ENCODE measurements around the gene RPE. TPM values are rescaled to one million over a fixed set of nuclear protein-coding genes. Genes with fewer than 3 reads are reported as not detected.

Gene RPE
- total RNA-seq, 4 donors from 2014 or later: 37.0 to 49.4 (median 39.5) TPM

DNA sequence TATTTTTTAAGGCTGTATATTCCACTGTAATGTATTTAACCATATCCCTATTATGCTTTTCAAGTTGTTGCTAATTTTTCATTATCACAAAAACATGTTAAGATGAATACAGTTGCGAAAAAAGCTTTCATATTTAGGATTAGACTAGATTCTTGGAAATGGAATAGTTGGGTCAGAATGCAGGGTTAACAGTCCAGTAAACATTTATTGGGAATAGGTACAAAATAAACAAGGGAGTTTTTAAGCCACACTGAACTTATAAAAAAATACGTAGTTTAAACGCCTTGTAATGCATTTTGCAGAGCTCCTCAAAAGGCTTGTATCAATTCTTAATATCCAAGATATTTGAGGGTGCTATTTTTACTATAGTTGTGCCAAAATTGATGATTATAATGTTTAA is 35.6 kb downstream of the RPE start:
- H3K36me3 ChIP-seq: peaks cover 0 to 18% (median 4%) of the 10 kb centered on the region in 4 donors
- H3K4me1 ChIP-seq: no peaks in the 10 kb centered on the region
- DNase-seq (ENCODE audit: extremely low spot score): no peak
- no peaks in the 10 kb centered on the region for H3K27me3 ChIP-seq
- intact Hi-C loops (cut with DNase I): no loop called here
- H3K27ac ChIP-seq (replicated peaks in 1 of 4): no peak overlapping the region
- H3K4me3 ChIP-seq: no peak overlapping the region
- WGBS: 95% methylated on average over 3 of the region's 3 CpGs
- H3K9me3 ChIP-seq: no peaks in the 10 kb centered on the region
- no peak for TF ChIP-seq POLR2A (IDR thresholded peaks at IDR 0.05; ENCODE audit: low read depth)
- TF ChIP-seq, protein P1, sequence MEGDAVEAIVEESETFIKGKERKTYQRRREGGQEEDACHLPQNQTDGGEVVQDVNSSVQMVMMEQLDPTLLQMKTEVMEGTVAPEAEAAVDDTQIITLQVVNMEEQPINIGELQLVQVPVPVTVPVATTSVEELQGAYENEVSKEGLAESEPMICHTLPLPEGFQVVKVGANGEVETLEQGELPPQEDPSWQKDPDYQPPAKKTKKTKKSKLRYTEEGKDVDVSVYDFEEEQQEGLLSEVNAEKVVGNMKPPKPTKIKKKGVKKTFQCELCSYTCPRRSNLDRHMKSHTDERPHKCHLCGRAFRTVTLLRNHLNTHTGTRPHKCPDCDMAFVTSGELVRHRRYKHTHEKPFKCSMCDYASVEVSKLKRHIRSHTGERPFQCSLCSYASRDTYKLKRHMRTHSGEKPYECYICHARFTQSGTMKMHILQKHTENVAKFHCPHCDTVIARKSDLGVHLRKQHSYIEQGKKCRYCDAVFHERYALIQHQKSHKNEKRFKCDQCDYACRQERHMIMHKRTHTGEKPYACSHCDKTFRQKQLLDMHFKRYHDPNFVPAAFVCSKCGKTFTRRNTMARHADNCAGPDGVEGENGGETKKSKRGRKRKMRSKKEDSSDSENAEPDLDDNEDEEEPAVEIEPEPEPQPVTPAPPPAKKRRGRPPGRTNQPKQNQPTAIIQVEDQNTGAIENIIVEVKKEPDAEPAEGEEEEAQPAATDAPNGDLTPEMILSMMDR (IDR thresholded peaks at IDR 0.05): no peak
- no peak for TF ChIP-seq POLR2AphosphoS5 (IDR thresholded peaks at IDR 0.05)
- no peak for TF ChIP-seq EP300 (IDR thresholded peaks at IDR 0.05)

DNA sequence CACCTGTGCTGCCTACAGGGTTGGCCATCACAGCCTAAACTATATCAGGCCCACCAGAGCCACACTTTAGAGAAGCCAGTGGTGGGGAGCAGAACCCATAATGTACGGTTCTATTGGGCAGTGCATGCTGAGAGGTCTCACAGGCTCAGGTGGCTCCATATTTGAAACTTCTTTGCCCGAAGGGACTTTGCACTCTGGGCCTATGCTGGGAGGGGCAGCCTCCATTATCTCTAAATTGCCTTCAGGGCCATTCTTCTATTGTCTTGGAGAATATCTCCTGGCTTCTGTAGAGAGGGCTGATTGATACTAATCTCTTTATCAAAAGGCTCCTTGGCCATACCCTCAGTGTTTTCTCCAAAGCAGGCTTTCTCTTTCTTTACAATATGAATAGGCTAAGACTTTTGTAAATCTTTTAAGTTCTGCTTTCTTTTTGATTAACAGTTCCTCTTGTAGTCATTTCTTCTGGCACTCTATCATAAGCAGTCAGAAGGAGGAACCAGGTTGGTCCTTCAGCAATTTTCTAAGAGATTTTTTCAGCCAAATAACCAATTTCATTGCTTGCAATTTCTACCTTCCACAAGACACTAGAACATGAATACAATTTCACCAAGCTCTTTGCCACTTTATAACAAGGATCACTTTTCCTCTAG is 44.5 kb downstream of the RPE start:
- Histone ChIP-seq H3K27ac (replicated peaks in 1 of 4) (no peak overlapping the region), H3K4me3 (no peak overlapping the region), H3K36me3 (peaks cover 0 to 39% (median 3%) of the 10 kb centered on the region in 4 donors), H3K27me3 (no peaks in the 10 kb centered on the region), H3K9me3 (peaks cover 0 to 10% (median 0%) of the 10 kb centered on the region in 4 donors), H3K4me1 (peaks cover 0 to 8% (median 1%) of the 10 kb centered on the region in 4 donors)
- WGBS: 100% methylated on average over 2 of the region's 2 CpGs
- intact Hi-C loops (cut with DNase I): no loop called here
- DNase-seq (ENCODE audit: extremely low spot score): no peak
- TF ChIP-seq POLR2AphosphoS5 (IDR thresholded peaks at IDR 0.05) (no peak), EP300 (IDR thresholded peaks at IDR 0.05) (no peak), POLR2A (IDR thresholded peaks at IDR 0.05; ENCODE audit: low read depth) (no peak)
- TF ChIP-seq, protein P1 (IDR thresholded peaks at IDR 0.05): no peak

DNA sequence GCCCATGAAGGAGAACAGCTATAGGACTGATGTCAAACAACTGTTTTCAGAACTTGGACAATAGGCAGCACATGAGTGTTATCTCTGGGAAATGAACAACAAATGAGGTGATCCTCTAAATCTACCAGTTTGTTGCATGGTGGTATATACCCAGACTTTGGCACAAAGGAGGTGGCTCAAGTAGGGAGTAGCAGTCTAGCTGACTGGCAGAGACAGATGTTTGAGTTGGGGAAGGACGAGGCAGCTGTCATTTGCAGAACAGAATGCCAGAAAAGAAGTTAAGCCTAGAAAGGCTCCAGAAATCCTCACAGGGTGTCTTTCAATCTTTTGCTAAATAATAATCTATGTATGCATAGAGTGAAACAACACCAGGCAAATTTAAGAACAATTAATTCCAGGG is 47.4 kb downstream of the RPE start:
- Histone ChIP-seq H3K27me3 (no peaks in the 10 kb centered on the region), H3K36me3 (peaks cover 0 to 19% (median 0%) of the 10 kb centered on the region in 4 donors), H3K9me3 (peaks cover 0 to 16% (median 3%) of the 10 kb centered on the region in 4 donors), H3K27ac (replicated peaks in 1 of 4) (no peak overlapping the region), H3K4me3 (no peak overlapping the region), H3K4me1 (peaks cover 0 to 8% (median 1%) of the 10 kb centered on the region in 4 donors)
- intact Hi-C loops (cut with DNase I): no loop called here
- TF ChIP-seq, protein P1 (IDR thresholded peaks at IDR 0.05): no peak
- TF ChIP-seq EP300 (IDR thresholded peaks at IDR 0.05) (no peak), POLR2A (IDR thresholded peaks at IDR 0.05; ENCODE audit: low read depth) (no peak), POLR2AphosphoS5 (IDR thresholded peaks at IDR 0.05) (no peak)
- 62% methylated on average over 1 of the region's 1 CpG for WGBS
- no peak for DNase-seq (ENCODE audit: extremely low spot score)

DNA sequence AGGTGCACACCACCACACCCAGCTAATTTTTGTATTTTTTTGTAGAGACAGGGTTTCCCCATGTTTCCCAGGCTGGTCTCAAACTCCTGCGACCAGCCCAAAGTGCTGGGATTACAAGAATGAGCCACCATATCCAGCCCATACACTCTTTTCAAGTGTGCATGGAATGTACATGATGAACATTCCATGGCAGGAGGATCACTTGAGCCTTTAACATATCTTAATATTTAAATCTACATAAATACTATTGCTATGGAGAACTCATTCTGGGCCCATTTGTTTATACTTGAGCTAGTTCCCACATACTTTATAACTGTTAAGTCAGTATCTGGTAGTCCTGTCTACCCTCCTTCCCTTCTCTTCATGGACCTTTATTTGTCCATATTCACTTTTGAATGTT is 48.4 kb downstream of the RPE start:
- Histone ChIP-seq H3K36me3 (peaks cover 0 to 16% (median 2%) of the 10 kb centered on the region in 4 donors), H3K27ac (replicated peaks in 1 of 4) (no peak overlapping the region), H3K4me1 (peaks cover 0 to 8% (median 1%) of the 10 kb centered on the region in 4 donors), H3K4me3 (no peak overlapping the region), H3K9me3 (peaks cover 0 to 22% (median 6%) of the 10 kb centered on the region in 4 donors), H3K27me3 (no peaks in the 10 kb centered on the region)
- no peak for TF ChIP-seq POLR2AphosphoS5 (IDR thresholded peaks at IDR 0.05)
- intact Hi-C loops (cut with DNase I): no loop called here
- 91% methylated on average over 1 of the region's 1 CpG for WGBS
- no peak for DNase-seq (ENCODE audit: extremely low spot score)

DNA sequence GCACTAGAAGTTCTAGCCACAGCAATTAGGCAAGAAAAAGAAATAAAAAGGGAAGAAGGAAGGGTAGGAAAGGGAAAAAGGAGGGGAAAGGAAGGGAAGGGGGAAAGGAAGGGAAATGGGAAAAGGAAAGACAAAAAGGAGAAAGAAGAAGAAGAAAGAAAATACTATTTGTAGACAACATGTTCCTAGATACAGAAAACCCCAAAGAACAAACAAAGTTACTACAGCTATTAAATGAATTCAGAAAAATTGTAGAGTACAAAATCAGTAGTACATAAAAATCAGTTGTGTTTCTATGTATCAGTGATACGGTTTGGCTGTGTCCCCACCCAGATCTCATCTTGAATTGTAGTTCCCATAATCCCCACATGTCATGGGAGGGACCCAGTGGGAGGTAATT is 52.3 kb downstream of the RPE start:
- Histone ChIP-seq H3K4me3 (no peak overlapping the region), H3K36me3 (peaks cover 0 to 22% (median 3%) of the 10 kb centered on the region in 4 donors), H3K9me3 (peaks cover 0 to 13% (median 6%) of the 10 kb centered on the region in 4 donors), H3K27me3 (no peaks in the 10 kb centered on the region), H3K27ac (replicated peaks in 1 of 4) (no peak overlapping the region), H3K4me1 (peaks cover 0 to 7% (median 1%) of the 10 kb centered on the region in 4 donors)
- WGBS: 100% methylated on average over 1 of the region's 1 CpG
- DNase-seq (ENCODE audit: extremely low spot score): no peak
- TF ChIP-seq, protein P1 (IDR thresholded peaks at IDR 0.05): no peak
- TF ChIP-seq POLR2A (IDR thresholded peaks at IDR 0.05; ENCODE audit: low read depth) (no peak), EP300 (IDR thresholded peaks at IDR 0.05) (no peak), POLR2AphosphoS5 (IDR thresholded peaks at IDR 0.05) (no peak)
- intact Hi-C loops (cut with DNase I): no loop called here
